ENCODE measurements around the gene MDN1. TPM values are rescaled to one million over a fixed set of nuclear protein-coding genes. Genes with fewer than 3 reads are reported as not detected.

MDN1 gene
- total RNA-seq, 1 donor from 2014 or later = 51.2 TPM

DNA sequence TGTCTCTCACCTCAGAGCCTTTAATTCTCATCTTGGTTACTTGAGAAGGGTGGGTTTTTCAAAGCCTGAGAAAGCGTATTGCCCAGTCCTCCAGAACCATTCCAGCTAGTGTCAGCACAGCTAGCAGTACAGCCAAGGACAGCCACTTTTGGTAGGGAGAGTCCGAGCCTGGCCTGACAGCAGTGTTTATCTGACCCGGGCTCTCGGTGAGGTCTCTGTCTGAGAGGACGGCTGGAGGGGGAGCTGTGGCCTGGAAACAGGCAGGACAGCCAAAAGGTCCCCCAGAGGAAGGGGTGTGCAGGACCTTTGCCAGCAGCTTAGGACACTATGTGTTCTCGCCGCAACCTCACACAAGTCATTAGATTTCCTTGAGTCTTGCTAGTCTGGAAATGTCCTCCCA lies 219.9 kb downstream of the MDN1 start:
- DNase-seq (ENCODE audit: low spot score) = no peak

DNA sequence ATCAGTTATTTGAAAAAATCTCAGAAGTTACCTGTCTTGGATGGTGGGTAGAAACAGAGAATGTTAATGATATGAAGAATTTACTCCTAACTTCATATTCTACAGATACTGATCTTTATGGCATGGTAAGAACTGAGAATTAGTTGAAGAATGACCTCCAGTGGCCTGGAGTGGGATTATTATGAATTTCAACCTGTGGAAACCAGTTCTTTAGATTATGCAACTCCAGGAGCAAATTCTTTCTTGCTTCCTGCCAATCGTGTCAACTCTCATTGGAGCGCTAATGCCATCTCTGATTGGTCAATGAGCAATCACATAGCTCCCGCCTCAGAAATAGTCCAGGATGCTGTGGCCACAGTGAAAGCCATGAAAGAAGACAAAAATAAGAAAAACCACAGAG lies 221.6 kb downstream of the MDN1 start:
- peak; percentile 58 for DNase-seq (ENCODE audit: low spot score)

DNA sequence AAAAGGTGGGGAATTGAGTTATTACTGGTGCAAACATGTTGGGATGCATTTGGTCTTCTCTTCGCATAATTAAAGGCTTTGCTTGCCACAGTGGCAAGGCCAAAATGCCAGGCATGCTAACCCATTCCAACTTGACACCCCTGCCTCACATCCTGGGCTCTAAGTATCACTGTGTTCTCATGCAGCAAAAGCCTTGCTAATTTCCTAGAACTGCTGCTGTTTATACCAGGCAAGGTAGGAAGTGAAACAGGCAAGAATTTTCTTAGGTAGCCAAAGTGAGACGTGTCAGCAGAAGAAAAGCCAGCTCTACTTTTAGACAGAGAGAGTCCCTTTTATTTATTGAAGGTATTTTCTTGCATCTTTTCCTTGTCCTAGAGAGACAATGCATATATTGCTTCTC lies 222.2 kb downstream of the MDN1 start:
- no peak for DNase-seq (ENCODE audit: low spot score)

DNA sequence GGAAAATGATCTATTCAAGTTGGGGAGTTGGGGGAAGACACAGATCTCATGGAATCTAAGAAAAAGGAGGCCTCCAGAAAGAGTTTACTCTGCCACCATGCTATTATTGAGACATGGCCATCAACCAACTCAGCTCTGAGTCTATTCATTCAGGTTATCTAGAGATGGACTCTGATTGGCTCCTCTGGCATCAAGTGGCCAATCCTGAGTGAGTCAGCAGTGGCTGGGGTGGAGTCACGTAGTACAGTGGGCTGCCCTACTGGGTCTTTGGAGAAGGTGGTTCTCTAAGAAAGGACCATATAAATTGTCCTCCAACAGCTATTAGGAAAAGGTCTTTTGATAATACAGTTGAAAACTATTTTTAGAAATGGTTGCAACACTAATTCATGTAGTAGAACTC lies 223.1 kb downstream of the MDN1 start:
- DNase-seq (ENCODE audit: low spot score) = no peak

DNA sequence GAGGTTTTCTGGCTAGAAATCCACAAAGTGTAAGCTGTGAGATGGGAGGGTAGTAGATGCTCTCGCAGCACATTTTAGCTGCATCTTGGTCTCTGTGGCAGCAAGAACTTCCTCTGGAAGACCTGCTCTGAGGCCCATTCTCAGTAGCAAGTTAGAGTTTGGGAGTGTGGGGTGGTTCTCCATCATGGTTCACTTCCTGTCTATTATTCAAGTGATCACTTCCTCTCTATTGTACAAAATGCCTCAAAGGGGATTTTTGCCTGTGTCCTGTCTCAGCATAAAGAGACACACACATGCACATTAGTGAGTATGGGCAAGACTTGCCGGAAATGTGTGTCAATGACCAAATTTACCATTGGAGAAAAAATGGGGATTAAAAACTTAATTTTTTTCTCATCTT lies 223.5 kb downstream of the MDN1 start:
- no peak for DNase-seq (ENCODE audit: low spot score)

Other genes starting within 250 kb of the MDN1 start
- 57.1 TPM for gene LYRM2, start 181.0 kb downstream of the MDN1 start, total RNA-seq
- 23.3 TPM for gene CASP8AP2, start 10.1 kb upstream of the MDN1 start, total RNA-seq
- not detected for gene GJA10, start 74.7 kb upstream of the MDN1 start, total RNA-seq

Data from ureter (tissue), 1 donor.